Glutamatergic neuron (in vitro differentiated cells): ENCODE data around the gene GABRG3. TPM values are rescaled to one million over a fixed set of nuclear protein-coding genes. Genes with fewer than 3 reads are reported as not detected.

Source experiments
- DNase-seq: peaks from one replicate; pipeline ENCODE4 v3.0.0; 2022
- H3K27ac Mint-ChIP-seq: one replicate; pipeline ENCODE4 v1.8.0; 2020; ENCODE audit warnings: mild to moderate bottlenecking, mixed read lengths, inconsistent platforms; ENCODE audit not compliant: unreplicated experiment
- H3K27me3 Mint-ChIP-seq: one replicate; pipeline ENCODE4 v1.8.0; 2020; ENCODE audit warnings: mild to moderate bottlenecking, moderate library complexity, mixed read lengths, inconsistent platforms; ENCODE audit not compliant: unreplicated experiment
- H3K36me3 Mint-ChIP-seq: one replicate; pipeline ENCODE4 v1.8.0; 2020; ENCODE audit warnings: mild to moderate bottlenecking, mixed read lengths, inconsistent platforms; ENCODE audit not compliant: unreplicated experiment
- H3K4me1 Mint-ChIP-seq: one replicate; pipeline ENCODE4 v1.8.0; 2020; ENCODE audit warnings: mild to moderate bottlenecking, low read depth, mixed read lengths, inconsistent platforms; ENCODE audit not compliant: unreplicated experiment
- H3K4me3 Mint-ChIP-seq: one replicate; pipeline ENCODE4 v1.8.0; 2020; ENCODE audit warnings: mild to moderate bottlenecking, mixed read lengths, inconsistent platforms; ENCODE audit not compliant: unreplicated experiment
- H3K9me3 Mint-ChIP-seq: one replicate; pipeline ENCODE4 v1.8.0; 2020; ENCODE audit warnings: mild to moderate bottlenecking, moderate library complexity, mixed read lengths, inconsistent platforms; ENCODE audit not compliant: unreplicated experiment
- total RNA-seq: library from RNA; stranded (reverse); fragmentation: NEBNext Ultra II Directional; extraction: Animal tissue kit (Norgen Biotek cat#: 25700); gene quantifications from one replicate; pipeline ENCODE4 v1.2.1, GENCODE V29; 2021; ENCODE audit not compliant: unreplicated experiment
- TF ChIP-seq, protein P1 (sequence below): fragments of 200-600 bp; sonication (generic); IDR thresholded peaks from one replicate; pipeline ENCODE4 v1.5.0; 2021; ENCODE audit not compliant: partially characterized antibody, unreplicated experiment

Gene GABRG3
- total RNA-seq, 1 donor from 2014 or later = 1.3 TPM

- peaks cover 4% of the 10 kb centered on the region for H3K9me3 Mint-ChIP-seq
- H3K27ac Mint-ChIP-seq = no peak overlapping the region
- peaks cover 3% of the 10 kb centered on the region for H3K4me1 Mint-ChIP-seq
- TF ChIP-seq, protein P1, sequence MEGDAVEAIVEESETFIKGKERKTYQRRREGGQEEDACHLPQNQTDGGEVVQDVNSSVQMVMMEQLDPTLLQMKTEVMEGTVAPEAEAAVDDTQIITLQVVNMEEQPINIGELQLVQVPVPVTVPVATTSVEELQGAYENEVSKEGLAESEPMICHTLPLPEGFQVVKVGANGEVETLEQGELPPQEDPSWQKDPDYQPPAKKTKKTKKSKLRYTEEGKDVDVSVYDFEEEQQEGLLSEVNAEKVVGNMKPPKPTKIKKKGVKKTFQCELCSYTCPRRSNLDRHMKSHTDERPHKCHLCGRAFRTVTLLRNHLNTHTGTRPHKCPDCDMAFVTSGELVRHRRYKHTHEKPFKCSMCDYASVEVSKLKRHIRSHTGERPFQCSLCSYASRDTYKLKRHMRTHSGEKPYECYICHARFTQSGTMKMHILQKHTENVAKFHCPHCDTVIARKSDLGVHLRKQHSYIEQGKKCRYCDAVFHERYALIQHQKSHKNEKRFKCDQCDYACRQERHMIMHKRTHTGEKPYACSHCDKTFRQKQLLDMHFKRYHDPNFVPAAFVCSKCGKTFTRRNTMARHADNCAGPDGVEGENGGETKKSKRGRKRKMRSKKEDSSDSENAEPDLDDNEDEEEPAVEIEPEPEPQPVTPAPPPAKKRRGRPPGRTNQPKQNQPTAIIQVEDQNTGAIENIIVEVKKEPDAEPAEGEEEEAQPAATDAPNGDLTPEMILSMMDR = no peak
- DNase-seq = no peak
- no peaks in the 10 kb centered on the region for H3K27me3 Mint-ChIP-seq
- no peaks in the 10 kb centered on the region for H3K36me3 Mint-ChIP-seq
- H3K4me3 Mint-ChIP-seq = no peak overlapping the region
These were observed 458.6 kb downstream of the GABRG3 start for GRCh38 chr15:27429577-27429976.

- no peaks in the 10 kb centered on the region for H3K4me1 Mint-ChIP-seq
- H3K27ac Mint-ChIP-seq = no peak overlapping the region
- H3K27me3 Mint-ChIP-seq = peaks cover 1% of the 10 kb centered on the region
- TF ChIP-seq, protein P1 = no peak
- no peak overlapping the region for H3K4me3 Mint-ChIP-seq
- H3K9me3 Mint-ChIP-seq = peaks cover 4% of the 10 kb centered on the region
- peaks cover 12% of the 10 kb centered on the region for H3K36me3 Mint-ChIP-seq
- DNase-seq = no peak
These were observed 462.6 kb downstream of the GABRG3 start for GRCh38 chr15:27433604-27434003.

- peaks cover 3% of the 10 kb centered on the region for H3K27me3 Mint-ChIP-seq
- H3K4me1 Mint-ChIP-seq = no peaks in the 10 kb centered on the region
- H3K27ac Mint-ChIP-seq = no peak overlapping the region
- no peak overlapping the region for H3K4me3 Mint-ChIP-seq
- H3K36me3 Mint-ChIP-seq = peaks cover 17% of the 10 kb centered on the region
- no peak for DNase-seq
- TF ChIP-seq, protein P1 = no peak
- peaks cover 6% of the 10 kb centered on the region for H3K9me3 Mint-ChIP-seq
These were observed 467.7 kb downstream of the GABRG3 start for GRCh38 chr15:27438403-27439375.

GRCh38 chr15:27441120-27441519, 470.1 kb downstream of the GABRG3 start:
- peaks cover 6% of the 10 kb centered on the region for H3K9me3 Mint-ChIP-seq

More at GRCh38 chr15:27441120-27441519, 470.1 kb downstream of the GABRG3 start:
- Mint-ChIP-seq H3K4me3 (no peak overlapping the region), H3K36me3 (peaks cover 11% of the 10 kb centered on the region), H3K4me1 (no peaks in the 10 kb centered on the region), H3K27me3 (peaks cover 3% of the 10 kb centered on the region), H3K27ac (no peak overlapping the region)
- DNase-seq = no peak
- TF ChIP-seq, protein P1 = no peak
